SHP77 (cell line): Measurements from ENCODE around the gene RBM17.
"Not testable (repeated sequence)": the region's sequence is repeated elsewhere in the genome, so short reads cannot be mapped to it uniquely, and the experiment has no call there.

Source experiments
- DNase-seq, 2 experiments: peaks; one replicate each; lab custom pipeline; 2025; lab: John Stamatoyannopoulos, UW

The RBM17 gene

DNA sequence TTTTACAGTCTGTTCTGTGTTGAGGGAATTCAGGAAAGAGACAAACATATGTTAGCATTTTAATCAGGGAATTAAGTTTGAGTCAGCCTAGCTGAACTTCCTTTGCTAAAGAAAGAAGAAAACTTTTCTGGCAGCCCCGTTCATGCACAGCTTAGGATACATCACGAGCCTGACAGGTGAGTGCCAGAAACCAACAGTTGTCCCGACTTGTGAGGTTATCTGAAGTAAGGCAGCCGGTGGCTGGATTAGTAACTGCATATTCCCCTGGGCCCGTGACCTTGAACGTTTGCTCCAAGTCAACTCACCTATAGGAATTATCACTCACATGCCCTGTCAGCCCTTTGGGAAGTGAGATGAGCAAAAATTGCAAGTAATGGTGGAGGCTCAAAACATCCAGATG lies 24.1 kb downstream of the RBM17 start:
- no peak for DNase-seq

DNA sequence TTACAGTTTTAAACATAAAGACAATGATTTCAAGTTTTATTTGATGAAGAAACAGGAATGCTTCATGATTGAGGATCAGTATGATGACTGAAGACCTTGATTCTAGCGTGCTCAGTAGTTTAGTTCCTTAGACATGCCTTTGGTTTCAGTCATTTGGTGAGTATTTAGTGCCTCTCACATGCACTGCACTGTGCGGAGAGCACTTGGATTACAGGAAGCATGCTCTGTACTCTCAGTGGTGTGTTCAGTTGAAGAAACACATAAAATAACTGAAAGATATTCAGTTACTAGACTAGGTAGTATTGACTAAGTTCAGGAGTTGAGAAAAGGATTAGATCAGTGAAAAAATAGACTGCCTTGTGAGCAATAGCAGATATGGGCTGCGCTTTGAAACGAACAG lies 25.5 kb downstream of the RBM17 start:
- DNase-seq = no peak

DNA sequence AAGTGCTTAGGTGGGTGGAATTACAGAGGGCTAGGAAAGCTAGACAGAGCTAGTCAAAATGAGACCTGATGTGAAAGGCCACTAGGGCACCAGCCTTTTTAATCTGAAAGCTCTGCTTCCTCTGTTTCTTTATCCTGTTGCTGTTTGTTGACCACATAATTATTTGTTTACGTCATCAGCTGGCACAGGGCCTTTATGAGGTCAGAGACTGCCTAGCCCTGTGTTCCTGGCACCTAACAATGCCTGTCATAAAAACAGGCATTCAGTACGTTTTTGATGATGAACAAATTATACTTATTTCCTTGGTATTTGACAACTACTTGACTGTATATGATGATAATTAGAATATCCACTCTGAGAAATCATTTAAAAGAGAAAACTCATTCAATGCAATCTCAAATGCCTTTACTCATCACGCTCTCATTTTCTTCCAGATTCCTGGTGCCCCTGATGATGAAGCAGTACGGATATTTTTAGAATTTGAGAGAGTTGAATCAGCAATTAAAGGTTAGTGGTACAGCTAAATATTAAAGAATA lies 26.0 kb downstream of the RBM17 start:
- DNase-seq = no peak

DNA sequence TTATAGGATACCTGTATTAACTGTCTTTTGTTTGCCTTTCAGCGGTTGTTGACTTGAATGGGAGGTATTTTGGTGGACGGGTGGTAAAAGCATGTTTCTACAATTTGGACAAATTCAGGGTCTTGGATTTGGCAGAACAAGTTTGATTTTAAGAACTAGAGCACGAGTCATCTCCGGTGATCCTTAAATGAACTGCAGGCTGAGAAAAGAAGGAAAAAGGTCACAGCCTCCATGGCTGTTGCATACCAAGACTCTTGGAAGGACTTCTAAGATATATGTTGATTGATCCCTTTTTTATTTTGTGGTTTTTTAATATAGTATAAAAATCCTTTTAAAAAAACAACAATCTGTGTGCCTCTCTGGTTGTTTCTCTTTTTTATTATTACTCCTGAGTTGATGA lies 26.6 kb downstream of the RBM17 start:
- no peak for DNase-seq

DNA sequence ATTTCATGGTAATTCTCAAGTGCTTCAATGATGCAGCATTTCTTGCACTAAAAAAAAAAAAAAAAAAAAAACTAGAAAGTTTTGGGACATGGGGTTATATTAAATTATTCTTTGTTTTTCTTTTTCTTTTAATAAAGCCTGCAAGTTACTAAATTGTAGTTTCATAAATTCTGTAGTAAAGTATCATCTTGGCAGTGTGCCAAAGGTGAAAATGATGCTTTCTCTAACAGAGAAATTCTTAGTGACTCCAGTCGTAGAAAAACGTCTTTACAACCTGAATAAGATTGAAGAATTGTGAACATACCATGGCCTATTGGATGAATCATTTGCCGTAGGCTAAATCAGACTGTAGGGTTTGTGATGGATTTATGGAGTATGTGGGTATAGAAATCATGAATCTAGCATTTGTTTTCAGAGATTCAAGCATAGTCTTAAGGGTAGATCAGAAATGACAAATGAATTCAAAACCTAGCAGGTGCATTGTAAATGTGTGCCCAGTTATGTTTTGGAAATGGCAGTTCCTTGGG lies 27.1 kb downstream of the RBM17 start:
- no peak for DNase-seq

DNA sequence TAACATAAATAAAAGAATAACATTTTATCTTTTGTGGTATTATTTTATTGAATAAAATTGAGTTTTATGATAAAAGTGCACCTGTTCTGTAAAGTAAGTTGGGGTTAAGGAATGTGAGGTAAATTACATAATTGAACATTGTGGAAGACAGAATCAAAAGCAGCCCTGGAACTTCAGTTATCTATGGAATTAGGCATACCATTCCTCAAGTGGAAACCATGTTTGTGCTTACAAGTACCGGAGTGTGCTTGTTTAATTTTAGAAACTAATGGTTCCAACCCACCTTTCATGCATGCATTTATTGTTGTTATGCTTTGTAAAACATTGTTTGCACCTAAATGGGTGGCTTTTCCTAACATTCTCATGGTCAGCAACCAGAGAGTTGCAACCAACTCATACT lies 28.0 kb downstream of the RBM17 start:
- no peak for DNase-seq

DNA sequence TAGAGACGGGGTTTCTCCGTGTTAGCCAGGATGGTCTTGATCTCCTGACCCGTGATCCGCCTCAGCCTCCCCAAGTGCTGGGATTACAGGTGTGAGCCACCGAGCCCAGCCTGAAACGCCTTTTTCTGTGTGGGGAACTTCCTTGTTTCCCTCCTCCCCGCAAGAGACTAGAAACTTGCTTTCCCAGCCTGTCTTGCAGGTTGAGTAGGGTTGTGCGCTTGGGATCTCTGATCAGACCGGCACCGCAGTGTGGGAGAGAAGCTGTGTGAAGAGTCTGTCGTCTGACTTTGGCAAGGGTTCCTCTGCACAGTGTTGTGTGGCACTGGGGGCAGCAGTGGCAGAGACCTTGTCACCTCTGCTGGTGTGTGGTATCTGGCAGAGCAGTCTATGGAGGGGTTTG lies 28.9 kb downstream of the RBM17 start:
- no peak for DNase-seq

DNA sequence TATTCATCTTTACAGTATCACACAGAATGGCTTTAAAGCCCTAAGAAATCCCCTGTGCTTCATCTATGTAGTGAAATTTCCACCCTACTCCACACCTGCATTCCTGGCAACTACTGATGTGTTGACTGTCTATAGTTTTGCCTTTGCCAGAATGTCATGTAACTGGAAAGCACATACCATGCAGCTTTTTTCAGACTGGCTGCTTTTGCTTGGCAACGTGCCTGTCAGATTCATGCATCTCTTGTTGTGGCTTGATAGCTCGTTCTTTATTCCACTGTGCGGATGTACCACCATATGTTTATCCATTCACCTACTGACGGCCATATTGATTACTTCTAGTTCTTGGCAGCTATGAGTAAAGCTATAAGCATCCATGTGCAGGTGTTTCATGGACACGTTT lies 30.6 kb downstream of the RBM17 start:
- no peak for DNase-seq

DNA sequence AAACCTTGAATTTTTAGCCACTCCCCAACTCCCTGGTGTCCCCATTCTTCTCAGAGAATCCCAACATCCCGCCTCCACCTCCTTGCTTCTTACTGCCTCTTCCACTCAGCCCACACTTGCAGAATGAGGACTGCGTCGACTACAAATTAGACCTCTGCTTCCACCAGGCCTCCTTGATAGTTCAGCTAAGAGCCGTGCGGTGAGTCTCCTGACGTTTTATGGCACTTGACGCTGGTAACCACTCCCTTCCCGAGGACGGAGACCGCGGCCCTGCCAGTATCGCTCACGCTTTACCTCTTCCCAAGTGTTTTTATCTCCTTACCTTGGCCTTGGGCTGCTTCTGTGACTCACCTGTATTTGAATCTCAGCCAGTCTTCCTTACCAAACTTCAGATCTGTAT lies 31.1 kb downstream of the RBM17 start:
- DNase-seq = no peak

DNA sequence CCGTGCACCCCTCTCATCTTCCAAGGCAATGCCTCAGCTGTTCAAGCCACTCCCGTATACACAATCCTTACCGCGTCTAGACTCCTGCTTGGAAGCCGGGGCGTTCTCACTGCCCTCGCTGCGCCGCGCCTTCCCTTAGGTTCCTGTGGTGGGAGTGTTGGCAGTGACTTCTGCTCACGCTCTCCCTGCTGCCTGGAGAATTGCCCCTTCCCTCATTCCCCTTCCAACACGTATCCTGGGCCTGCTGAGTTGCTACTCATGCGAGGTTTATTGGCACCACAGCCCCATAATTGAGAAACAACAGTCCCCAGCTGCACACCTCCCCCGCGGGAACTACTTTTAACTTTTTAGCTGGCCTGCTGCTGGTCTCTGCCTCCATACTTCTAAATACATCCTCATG lies 31.9 kb downstream of the RBM17 start:
- DNase-seq = no peak

DNA sequence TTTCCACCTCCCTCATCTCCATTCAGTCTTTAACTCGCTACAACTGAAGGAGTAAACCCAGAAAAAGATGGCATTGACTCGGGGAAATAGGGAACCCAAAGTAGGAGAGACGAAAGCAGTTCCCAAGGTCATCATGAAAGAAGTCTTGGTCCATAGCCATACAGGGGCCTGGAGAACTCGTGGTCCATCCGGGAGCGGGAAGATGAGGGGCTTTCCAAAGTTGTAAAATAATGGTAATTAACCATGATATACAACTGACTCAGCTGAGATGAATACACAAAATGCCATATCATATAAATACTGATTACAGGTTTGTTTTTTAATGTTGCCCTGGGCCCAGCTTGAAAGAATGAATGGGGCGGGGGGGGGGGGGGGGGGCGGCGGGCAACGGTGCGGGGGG lies 32.3 kb downstream of the RBM17 start:
- DNase-seq = no peak

DNA sequence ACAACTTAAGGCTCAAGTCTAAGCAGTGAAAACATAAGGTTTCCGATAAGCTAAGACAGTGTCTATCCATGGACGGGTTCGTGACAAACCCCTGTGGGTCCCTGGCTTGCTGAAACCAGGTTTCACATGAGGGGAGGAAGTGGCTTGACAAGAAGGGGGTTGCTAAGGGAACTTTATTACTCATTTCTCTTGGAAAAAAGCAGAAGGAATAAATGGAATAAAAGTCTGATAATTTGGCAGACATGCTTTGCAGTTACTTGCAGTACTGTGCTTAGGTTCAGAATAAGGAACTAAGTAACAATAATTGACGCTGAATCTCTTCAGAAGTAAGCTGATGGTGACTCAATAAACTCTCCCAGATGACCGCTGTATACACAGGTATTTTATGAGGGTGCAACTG lies 34.7 kb downstream of the RBM17 start:
- DNase-seq = no peak

DNA sequence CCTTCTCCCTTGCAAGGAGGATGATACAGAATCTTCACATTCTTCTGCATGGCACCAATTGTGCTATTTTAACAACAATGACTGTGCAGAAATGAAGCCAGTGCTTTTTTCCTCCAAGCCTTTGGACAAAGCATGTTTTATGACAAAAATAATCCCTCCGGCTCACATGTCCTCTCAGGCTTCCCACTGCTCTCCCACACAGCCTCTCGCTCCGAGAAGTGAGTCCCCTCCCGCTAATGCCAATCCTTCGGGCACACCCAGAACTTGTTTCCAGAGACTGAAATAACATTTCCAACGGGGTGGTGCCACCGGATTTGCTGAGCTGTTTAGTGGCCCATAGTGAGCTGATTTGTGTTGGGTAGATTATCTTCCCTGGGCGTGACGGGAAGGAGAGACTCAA lies 35.8 kb downstream of the RBM17 start:
- no peak for DNase-seq

DNA sequence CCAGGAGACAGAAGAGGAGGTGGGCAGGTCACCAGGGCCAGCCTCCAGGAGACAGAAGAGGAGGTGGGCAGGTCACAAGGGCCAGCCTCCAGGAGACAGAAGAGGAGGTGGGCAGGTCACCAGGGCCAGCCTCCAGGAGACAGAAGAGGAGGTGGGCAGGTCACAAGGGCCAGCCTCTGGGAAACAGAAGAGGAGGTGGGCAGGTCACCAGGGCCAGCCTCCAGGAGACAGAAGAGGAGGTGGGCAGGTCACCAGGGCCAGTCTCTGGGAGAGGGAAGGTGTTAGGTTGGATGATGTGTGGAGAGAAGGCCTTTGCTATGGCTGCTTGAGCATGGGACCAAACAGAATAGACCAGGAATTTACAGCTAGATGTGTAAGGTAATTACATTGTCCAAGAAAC lies 38.6 kb downstream of the RBM17 start:
- not testable (repeated sequence) for DNase-seq

DNA sequence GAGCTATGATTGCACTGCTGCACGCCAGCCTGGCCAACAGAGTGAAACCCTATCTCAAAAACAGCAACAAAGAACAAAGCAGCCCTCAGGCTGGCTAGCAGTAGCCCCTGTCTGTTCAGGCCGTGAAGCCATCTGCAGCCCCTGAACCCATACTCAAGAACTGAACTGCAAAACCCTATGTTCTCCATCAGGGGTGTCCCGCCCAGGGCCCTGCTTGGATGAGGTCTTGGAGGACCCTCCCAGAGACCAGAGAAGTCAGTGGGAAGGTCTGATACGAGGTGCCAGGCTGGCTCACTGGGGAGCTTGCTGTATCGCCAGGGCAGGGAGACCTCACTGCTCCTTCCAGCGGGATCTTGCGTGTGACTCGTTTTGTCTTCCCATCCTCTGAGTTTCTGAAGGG lies 39.3 kb downstream of the RBM17 start:
- DNase-seq = no peak

DNA sequence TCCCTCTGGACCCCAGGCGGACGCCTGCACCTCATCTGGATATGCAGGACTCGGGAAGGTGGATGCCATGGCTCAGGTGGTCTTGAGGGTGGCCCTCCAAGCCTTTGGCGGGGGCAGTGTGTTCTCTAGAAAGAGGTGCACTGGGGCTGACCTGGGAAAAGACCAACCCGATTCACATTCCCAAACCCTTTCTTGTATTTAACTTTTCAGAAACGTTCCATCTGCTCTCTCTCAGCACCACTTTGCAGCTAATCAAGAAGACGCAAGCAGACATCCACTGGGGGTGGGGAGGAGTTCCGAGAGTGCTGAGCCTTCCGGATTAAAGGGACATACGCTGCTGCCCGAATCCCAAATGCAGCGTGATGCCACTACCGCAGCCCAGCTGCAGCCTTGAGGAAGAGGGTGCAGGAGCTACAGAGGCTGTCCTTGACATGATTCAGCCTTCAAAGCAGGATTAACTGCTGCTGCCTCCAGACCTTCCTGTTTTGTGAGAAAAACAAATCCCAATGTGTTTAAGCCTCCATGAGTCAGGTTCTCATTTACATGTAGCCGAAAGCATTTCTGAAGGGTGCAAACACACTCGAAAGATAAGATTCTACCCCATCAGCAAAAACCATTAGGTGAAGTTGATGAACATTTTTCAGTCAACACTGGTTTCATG lies 39.9 kb downstream of the RBM17 start:
- no peak for DNase-seq

DNA sequence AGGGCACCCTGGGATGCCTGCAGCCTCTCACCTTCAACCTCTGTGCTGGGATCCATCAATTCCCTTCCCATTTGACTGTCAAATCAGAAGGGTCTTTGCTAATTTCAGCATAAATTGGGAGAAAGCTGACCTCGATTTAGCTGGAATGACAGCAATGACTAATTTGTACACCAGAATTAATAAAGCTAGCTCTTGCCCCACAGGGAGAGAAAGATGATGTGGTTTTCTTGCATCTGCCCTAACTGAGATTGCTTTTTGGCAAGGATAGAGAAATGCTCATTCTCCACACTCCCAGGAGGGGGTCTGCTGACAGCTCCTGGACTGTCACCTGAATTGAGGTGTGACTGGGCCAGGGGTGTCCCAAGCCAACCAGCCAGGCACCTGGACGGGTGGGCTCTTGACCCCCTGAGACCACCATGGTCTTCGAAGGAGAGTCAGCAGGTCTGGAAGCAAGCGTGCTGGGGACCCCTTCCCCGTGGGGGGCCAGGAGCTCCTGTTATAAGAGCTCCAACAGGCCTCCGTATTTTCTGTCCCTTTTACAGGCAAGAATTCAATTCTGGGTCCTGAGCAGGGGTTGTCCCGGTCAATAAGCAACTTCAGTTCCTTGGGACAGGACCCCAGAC lies 42.1 kb downstream of the RBM17 start:
- no peak for DNase-seq

DNA sequence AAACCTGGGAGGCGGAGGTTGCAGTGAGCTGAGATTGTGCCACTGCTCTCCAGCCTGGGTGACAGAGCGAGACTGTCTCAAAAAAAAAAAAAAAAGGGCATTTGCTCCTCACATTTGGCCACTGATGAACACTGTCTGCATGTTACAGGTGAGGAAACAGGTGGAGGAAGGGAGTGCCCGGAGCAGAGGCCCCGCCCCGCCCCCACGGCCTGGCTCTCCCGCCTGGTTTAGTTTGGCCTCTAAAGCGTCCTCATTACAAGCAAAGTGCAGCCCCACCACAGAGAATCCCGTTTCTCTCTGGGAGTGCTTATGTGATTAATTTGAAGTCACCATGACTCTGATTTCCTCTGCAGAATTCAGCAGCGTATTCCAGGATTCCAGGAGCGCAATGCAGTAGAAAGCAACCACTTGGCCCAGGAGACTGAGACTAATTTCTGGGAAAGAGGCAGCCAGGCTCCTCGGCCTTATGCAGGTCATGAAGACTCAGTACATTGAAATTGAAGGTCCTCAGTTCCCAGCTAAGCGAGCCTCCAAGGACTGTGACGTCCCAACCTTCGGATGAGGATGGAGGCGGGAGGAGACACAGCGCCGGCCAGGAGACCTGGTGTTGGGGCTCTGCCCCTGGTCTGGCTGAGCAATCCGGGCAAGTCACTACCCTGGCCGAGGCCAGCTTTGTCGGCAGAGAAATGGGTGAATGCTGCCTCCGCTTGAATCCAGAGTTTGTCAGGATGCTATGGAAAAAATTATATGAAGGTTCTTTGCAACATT lies 44.7 kb downstream of the RBM17 start:
- no peak for DNase-seq

DNA sequence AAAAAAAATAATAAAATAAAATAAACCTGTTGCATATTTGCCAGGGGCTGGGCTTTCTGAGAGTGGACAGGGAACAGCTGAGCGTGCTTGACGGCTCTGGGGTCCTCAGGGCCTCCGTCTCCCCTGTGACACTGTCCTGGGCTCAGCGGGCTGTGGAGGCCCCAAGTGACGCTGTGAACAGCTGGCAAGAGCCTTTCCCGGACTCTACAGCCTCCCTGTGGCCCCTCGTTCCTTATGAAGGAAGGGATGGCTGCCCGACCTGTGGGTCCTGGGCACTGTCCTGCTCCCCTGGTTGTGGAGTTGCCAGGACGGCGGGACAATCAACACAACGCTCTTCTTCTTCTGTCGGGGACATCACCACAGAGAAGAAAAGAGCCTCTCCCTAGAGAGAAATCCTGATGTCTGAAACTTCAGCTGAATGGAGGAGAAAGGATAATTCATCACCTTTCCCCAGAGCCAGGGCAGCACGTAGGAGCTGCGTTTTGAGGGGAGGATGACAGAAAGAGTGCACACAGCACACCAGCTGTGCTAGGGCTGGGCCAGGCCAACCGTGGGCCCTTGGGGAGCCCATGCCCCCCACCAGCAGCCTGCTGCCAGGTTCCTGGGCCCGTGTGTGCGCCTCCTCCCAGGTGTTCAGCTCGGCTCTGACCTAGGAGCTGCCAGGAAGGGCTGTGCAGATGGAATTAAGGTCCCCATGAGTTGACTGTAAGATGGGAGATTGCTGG lies 45.4 kb downstream of the RBM17 start:
- DNase-seq = no peak

DNA sequence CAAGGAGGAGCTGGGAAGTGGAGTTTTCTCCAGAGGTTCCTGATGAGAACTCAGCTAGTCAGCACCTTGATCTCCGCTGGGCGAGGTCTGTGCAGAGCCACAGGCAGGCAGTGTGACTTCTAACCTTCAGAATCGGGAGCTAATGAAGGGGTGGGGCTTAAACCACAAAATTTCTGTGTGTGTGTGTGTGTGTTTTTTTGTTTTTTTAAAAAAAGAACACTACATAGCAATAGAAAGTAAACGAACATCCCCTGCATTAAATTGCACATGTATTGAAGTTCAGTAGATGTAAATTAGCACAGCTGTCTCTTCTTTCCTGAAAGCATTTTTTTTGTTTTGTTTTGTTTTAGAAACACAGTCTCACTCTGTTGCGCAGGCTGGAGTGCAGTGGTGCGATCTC lies 46.2 kb downstream of the RBM17 start:
- no peak for DNase-seq

DNA sequence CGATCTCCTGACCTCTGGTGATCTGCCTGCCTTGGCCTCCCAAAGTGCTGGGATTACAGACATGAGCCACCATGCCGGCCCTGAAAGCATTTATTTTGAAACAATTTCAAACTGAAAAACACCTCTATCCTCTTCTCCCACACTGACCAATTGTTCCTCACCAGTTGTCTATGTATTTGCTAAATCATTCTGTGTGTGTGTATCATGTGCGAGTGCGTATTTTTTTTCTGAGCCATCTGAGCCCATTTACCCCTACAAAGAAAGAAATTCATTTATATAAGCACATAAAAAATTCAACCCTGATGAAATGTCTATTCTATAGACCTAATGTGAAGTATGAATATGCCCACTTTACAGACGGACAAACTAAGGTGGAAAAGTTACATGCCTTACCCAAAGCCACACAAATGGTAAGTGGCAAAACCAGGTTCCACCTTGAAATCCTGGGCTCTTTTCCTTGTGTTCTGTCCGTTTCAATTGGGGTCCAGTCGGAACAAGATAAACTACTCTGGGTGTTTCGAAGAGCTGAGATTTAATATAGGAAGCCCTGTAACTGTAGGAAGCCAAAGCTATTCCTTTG lies 46.8 kb downstream of the RBM17 start:
- no peak for DNase-seq
